Smooth muscle cell (in vitro differentiated cells): ENCODE results near the gene ACOT7. TPM values are rescaled to one million over a fixed set of nuclear protein-coding genes. Genes with fewer than 3 reads are reported as not detected.

ENCODE experiments used
- DNase-seq: peaks from one replicate; lab custom pipeline; 2025; ENCODE audit not compliant: unreplicated experiment; lab: John Stamatoyannopoulos, UW
- H2AFZ ChIP-seq: fragments of 200-600 bp; sonication (generic); 2 replicates; pipeline ENCODE4 v1.6.0; 2016; ENCODE audit warnings: antibody characterized with exemption, low read depth, mild to moderate bottlenecking
- H3F3A ChIP-seq: fragments of 200-600 bp; sonication (generic); 2 replicates; pipeline ENCODE4 v1.6.0; 2017; ENCODE audit warnings: antibody characterized with exemption, low read depth
- H3K27ac ChIP-seq: fragments of 200-600 bp; sonication (generic); 2 replicates; pipeline ENCODE4 v1.5.1; 2016; ENCODE audit warnings: low read depth, mild to moderate bottlenecking
- H3K27me3 ChIP-seq: fragments of 200-600 bp; sonication (generic); 2 replicates; pipeline ENCODE4 v1.6.1; 2016; ENCODE audit warnings: low read depth, mild to moderate bottlenecking
- H3K36me3 ChIP-seq: fragments of 200-600 bp; sonication (generic); 2 replicates; pipeline ENCODE4 v1.5.1; 2016; ENCODE audit warnings: low read depth
- H3K4me1 ChIP-seq: fragments of 200-600 bp; sonication (generic); 2 replicates; pipeline ENCODE4 v1.5.1; 2016; ENCODE audit warnings: low read depth
- H3K4me2 ChIP-seq: fragments of 200-600 bp; sonication (generic); 2 replicates; pipeline ENCODE4 v1.6.0; 2016; ENCODE audit warnings: mild to moderate bottlenecking
- H3K4me3 ChIP-seq: fragments of 200-600 bp; sonication (generic); 2 replicates; pipeline ENCODE4 v1.5.1; 2016; ENCODE audit warnings: mild to moderate bottlenecking
- H3K79me2 ChIP-seq: fragments of 200-600 bp; sonication (generic); 2 replicates; pipeline ENCODE4 v1.6.0; 2016; ENCODE audit warnings: low read depth, mild to moderate bottlenecking
- H3K9ac ChIP-seq: fragments of 200-600 bp; sonication (generic); 2 replicates; pipeline ENCODE4 v1.6.0; 2016; ENCODE audit warnings: low read depth
- H3K9me3 ChIP-seq: fragments of 200-600 bp; sonication (generic); replicated peaks from 2 replicates; pipeline ENCODE4 v1.5.1; 2016; ENCODE audit warnings: low read depth
- H4K20me1 ChIP-seq: fragments of 200-600 bp; sonication (generic); 2 replicates; pipeline ENCODE4 v1.6.0; 2016; ENCODE audit warnings: low read depth
- WGBS: methylation state at CpG from one replicate; pipeline ENCODE4 v1.1.7; 2016; ENCODE audit warnings: low lambda C conversion rate; 5-methylcytosine and 5-hydroxymethylcytosine counted together
- polyA plus RNA-seq: library from polyadenylated mRNA; unstranded; fragments of >200 nt; fragmentation: Nextera tagmentation; extraction: Ambion mirVana; gene quantifications from 2 replicates; pipeline ENCODE4 v1.2.1, GENCODE V29; 2016
- total RNA-seq: library from RNA; depleted of rRNA; stranded (reverse); fragments of >200 nt; gene quantifications from 2 replicates; pipeline ENCODE4 v1.2.3, GENCODE V29; 2014
- TF ChIP-seq, protein P1 (sequence below): fragments of 200-600 bp; sonication (generic); IDR thresholded peaks from 2 replicates; pipeline ENCODE4 v1.5.1; 2017; ENCODE audit warnings: borderline replicate concordance, mild to moderate bottlenecking, antibody characterized with exemption; ENCODE audit not compliant: insufficient read depth, poor library complexity, severe bottlenecking

ACOT7 gene
- total and polyA plus RNA-seq, 2 experiments from 2014 or later = 19.5 to 53.8 TPM

DNA sequence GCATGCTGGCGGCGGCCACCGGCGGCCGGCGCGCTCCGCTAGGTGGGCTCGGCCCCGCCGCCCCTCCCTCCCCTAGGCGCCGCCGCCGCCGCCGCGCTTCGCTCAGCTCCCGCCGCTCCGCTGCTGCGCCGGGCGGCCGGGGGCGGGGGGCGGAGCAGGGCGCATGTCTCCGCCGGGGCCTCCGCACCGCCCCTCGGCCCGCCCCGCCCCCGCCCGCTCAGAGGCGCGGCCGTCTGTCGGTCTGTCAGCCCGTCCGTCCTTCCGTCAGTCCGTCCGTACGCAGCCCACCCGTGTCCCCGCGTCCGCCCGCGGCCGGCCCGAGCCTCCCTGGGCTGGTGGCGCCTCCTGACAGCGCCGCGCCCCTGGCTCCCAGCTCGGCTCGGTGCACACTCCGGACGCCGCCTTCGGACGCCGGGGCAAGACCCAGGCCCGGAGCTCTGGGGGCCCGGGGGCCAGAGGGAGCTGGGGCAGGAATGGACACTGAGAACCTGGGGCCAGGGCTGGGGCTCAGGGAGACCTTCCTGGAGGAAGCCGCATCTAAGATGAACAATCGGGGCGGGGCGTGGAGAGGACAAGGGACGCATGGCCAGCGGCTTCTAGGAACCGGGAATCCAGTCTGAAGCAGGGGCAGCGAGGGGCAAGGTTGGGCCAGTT lies 132.5 kb downstream of the ACOT7 start, which contains the start of gene GPR153:
Gene GPR153, minus strand, starts transcription at position 138 of the 654 bp plus-strand sequence. CDS start 6,193 bp downstream, outside the sequence.
- H3K4me1 ChIP-seq = no peaks in the 10 kb centered on the region
- H4K20me1 ChIP-seq = peaks cover 27% of the 10 kb centered on the region
- 6% methylated on average over 28 of the region's 78 CpGs for WGBS
- H3K36me3 ChIP-seq = no peaks in the 10 kb centered on the region
- no peak for DNase-seq
- H3K79me2 ChIP-seq = no peaks in the 10 kb centered on the region
- H3K27me3 ChIP-seq = no peaks in the 10 kb centered on the region
- H3K9ac ChIP-seq = no peak within 1 kb of the TSS
- H3F3A ChIP-seq = no peaks in the 10 kb centered on the region
- H3K4me3 ChIP-seq = peak within 1 kb of the TSS; percentile 73
- peak within 1 kb of the TSS; percentile 92 for H3K4me2 ChIP-seq
- no peak within 1 kb of the TSS for H3K27ac ChIP-seq
- TF ChIP-seq, protein P1, sequence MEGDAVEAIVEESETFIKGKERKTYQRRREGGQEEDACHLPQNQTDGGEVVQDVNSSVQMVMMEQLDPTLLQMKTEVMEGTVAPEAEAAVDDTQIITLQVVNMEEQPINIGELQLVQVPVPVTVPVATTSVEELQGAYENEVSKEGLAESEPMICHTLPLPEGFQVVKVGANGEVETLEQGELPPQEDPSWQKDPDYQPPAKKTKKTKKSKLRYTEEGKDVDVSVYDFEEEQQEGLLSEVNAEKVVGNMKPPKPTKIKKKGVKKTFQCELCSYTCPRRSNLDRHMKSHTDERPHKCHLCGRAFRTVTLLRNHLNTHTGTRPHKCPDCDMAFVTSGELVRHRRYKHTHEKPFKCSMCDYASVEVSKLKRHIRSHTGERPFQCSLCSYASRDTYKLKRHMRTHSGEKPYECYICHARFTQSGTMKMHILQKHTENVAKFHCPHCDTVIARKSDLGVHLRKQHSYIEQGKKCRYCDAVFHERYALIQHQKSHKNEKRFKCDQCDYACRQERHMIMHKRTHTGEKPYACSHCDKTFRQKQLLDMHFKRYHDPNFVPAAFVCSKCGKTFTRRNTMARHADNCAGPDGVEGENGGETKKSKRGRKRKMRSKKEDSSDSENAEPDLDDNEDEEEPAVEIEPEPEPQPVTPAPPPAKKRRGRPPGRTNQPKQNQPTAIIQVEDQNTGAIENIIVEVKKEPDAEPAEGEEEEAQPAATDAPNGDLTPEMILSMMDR = no peak
- H2AFZ ChIP-seq = peak within 1 kb of the TSS; percentile 91
- no peaks in the 10 kb centered on the region for H3K9me3 ChIP-seq

- TF ChIP-seq, protein P1 = no peak
- H3K9ac ChIP-seq = no peak overlapping the region
- peak overlapping the region; percentile 62 for H2AFZ ChIP-seq
- no peaks in the 10 kb centered on the region for H3K79me2 ChIP-seq
- WGBS = under 1% methylated on average over 42 of the region's 61 CpGs
- H3F3A ChIP-seq = no peaks in the 10 kb centered on the region
- no peaks in the 10 kb centered on the region for H3K9me3 ChIP-seq
- peak overlapping the region; percentile 73 for H3K4me3 ChIP-seq
- no peak overlapping the region for H3K27ac ChIP-seq
- H4K20me1 ChIP-seq = peaks cover 27% of the 10 kb centered on the region
- no peak for DNase-seq
- H3K36me3 ChIP-seq = no peaks in the 10 kb centered on the region
- peak overlapping the region; percentile 91 for H3K4me2 ChIP-seq
- H3K27me3 ChIP-seq = no peaks in the 10 kb centered on the region
- H3K4me1 ChIP-seq = no peaks in the 10 kb centered on the region
Observed at GRCh38 chr1:6260433-6260934, 133.1 kb downstream of the ACOT7 start.

DNA sequence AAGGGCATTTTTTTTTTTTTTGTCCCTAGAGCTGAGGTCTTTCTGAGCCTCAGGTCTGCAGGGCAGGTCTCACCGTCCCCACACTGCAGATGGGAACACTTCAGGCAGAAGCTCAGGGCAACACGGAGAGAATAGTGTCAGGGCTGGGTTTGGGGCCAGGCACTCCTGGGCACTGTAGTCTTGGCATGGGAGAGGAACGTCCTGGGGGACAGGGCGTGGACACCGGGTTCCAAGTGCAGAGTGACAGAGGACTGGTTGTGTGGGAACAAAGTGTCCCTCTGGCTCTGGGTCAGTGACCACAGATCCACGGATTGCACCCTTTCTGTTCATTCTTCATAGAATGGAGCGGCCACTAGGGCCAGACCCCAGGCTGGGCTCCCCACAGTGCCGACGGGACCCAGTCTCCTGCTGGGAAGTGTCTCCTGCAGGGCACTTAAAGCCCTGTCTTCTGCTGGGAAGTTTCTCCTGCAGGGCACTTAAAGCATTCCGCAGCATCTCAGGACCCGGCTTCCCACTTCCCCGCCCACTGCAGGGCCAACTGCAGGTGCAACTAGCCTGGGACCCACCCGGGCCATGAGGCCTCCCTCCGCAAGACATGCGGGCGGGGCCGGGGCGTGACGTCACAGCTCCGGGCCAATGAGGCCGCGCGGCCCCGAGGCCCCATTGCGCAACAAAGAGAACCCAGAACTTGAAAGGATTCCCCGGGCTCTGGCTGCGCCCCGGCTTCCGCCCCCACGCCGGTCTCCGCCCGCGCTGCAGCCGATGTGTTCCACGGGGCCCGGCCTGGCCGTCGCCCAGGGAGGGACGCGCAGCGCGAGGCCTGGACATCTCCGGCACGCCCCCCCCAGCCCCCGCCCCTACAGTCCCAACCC lies 133.8 kb downstream of the ACOT7 start:
- DNase-seq = peak; percentile 58
- no peaks in the 10 kb centered on the region for H3K9me3 ChIP-seq
- H3K36me3 ChIP-seq = no peaks in the 10 kb centered on the region
- no peak overlapping the region for H2AFZ ChIP-seq
- no peak overlapping the region for H3K9ac ChIP-seq
- H4K20me1 ChIP-seq = peaks cover 27% of the 10 kb centered on the region
- H3K27me3 ChIP-seq = no peaks in the 10 kb centered on the region
- H3K4me3 ChIP-seq = peak overlapping the region; percentile 73
- H3K79me2 ChIP-seq = no peaks in the 10 kb centered on the region
- TF ChIP-seq, protein P1 = no peak
- WGBS = 18% methylated on average over 32 of the region's 46 CpGs
- peak overlapping the region; percentile 91 for H3K4me2 ChIP-seq
- H3K4me1 ChIP-seq = no peaks in the 10 kb centered on the region
- H3F3A ChIP-seq = no peaks in the 10 kb centered on the region
- no peak overlapping the region for H3K27ac ChIP-seq
